IMR-90 (cell line): ENCODE results near the gene MTIF2. TPM values are rescaled to one million over a fixed set of nuclear protein-coding genes. Genes with fewer than 3 reads are reported as not detected.

Experiments
- BHLHE40 ChIP-seq: fragments of 150-350 bp; IDR thresholded peaks from 2 replicates; pipeline ENCODE4 v1.6.1; 2016; ENCODE audit warnings: mild to moderate bottlenecking, low read depth, low read length
- MAFK ChIP-seq: IDR thresholded peaks from 2 replicates; pipeline ENCODE4 v1.6.1; 2012; ENCODE audit warnings: low read depth, low read length, improper control_type of control experiment
- POLR2A ChIP-seq: IDR thresholded peaks from 2 replicates; pipeline ENCODE4 v1.6.1; 2012; ENCODE audit warnings: mild to moderate bottlenecking, low read depth, low read length
- RAD21 ChIP-seq: IDR thresholded peaks from 2 replicates; pipeline ENCODE4 v1.6.1; 2012; ENCODE audit warnings: low read length, improper control_type of control experiment
- polyA plus RNA-seq, 3 experiments: library from polyadenylated mRNA; depleted of rRNA; stranded (reverse); fragments of >200 nt; gene quantifications; 2 replicates each; pipeline ENCODE4 v1.2.3, GENCODE V29; 2012; ENCODE audit warnings: low replicate concordance in 1 of 3
- total RNA-seq: library from RNA; depleted of rRNA; stranded (reverse); fragments of >200 nt; gene quantifications from 2 replicates; pipeline ENCODE4 v1.2.3, GENCODE V29; 2012
- TF ChIP-seq, protein P1 (sequence below): conservative IDR thresholded peaks from 2 replicates; pipeline ENCODE4 v1.5.1; 2012; ENCODE audit warnings: mild to moderate bottlenecking, low read depth, low read length, improper control_type of control experiment
- TF ChIP-seq, protein P2 (sequence below): fragments of 150-350 bp; IDR thresholded peaks from 2 replicates; pipeline ENCODE4 v1.6.1; 2016; ENCODE audit warnings: low read depth, mild to moderate bottlenecking, low read length, moderate library complexity, borderline replicate concordance

The MTIF2 gene
- total and polyA plus RNA-seq, 2 of the 4 experiments (the other 2 are of a cell fraction), result 10.8 to 22.6 TPM

DNA sequence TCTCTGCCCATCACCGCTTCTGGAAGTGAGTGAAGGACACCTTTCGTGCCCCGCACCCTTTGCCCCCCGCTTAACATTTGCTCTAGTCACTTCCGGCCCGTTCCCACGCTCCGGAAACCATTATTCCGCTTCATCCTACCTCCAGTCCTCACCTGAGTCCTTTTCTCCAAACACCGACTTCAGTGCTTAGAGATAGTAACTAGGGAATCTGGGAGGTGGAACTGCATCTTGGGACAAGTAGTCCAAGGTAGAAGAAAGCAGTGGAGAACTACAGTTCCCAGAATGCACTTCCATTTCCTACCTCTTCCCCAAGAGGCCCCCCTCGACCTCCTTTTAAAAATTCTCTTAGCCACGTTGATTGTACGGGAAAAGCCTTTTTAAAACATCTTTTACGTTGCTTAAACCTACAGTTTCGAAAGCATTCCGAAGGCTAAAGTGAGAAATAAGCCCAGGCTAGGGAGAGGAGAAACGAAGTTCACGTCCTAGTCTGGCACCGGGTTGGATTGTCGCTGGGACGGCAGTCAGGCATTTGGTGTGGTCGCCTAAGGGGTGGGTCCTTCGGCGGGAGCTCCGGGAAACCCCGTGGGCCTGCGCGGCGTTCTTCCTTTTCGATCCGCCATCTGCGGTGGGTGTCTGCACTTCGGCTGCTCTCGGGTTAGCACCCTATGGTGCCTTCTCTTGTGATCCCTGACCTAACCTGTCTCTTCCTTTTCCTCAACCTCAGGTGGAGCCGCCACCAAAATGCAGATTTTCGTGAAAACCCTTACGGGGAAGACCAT lies 36.8 kb downstream of the MTIF2 start, which contains the start of the genes CLHC1 and RPS27A (continued):
- TF ChIP-seq, protein P1, sequence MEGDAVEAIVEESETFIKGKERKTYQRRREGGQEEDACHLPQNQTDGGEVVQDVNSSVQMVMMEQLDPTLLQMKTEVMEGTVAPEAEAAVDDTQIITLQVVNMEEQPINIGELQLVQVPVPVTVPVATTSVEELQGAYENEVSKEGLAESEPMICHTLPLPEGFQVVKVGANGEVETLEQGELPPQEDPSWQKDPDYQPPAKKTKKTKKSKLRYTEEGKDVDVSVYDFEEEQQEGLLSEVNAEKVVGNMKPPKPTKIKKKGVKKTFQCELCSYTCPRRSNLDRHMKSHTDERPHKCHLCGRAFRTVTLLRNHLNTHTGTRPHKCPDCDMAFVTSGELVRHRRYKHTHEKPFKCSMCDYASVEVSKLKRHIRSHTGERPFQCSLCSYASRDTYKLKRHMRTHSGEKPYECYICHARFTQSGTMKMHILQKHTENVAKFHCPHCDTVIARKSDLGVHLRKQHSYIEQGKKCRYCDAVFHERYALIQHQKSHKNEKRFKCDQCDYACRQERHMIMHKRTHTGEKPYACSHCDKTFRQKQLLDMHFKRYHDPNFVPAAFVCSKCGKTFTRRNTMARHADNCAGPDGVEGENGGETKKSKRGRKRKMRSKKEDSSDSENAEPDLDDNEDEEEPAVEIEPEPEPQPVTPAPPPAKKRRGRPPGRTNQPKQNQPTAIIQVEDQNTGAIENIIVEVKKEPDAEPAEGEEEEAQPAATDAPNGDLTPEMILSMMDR, result no peak
- no peak for TF ChIP-seq RAD21
- TF ChIP-seq, protein P2, sequence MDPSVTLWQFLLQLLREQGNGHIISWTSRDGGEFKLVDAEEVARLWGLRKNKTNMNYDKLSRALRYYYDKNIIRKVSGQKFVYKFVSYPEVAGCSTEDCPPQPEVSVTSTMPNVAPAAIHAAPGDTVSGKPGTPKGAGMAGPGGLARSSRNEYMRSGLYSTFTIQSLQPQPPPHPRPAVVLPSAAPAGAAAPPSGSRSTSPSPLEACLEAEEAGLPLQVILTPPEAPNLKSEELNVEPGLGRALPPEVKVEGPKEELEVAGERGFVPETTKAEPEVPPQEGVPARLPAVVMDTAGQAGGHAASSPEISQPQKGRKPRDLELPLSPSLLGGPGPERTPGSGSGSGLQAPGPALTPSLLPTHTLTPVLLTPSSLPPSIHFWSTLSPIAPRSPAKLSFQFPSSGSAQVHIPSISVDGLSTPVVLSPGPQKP, result no peak
- no peak for TF ChIP-seq MAFK
- peak; percentile 95 for TF ChIP-seq POLR2A
- TF ChIP-seq BHLHE40, result no peak
